ENCODE data around the gene PGBD4. TPM values are rescaled to one million over a fixed set of nuclear protein-coding genes. Genes with fewer than 3 reads are reported as not detected.

The PGBD4 gene
- total and polyA plus RNA-seq, 2 of the 13 experiments (the other 11 are each of a cell fraction or from before 2014, with no cell fraction given): 1.4 to 1.7 TPM

DNA sequence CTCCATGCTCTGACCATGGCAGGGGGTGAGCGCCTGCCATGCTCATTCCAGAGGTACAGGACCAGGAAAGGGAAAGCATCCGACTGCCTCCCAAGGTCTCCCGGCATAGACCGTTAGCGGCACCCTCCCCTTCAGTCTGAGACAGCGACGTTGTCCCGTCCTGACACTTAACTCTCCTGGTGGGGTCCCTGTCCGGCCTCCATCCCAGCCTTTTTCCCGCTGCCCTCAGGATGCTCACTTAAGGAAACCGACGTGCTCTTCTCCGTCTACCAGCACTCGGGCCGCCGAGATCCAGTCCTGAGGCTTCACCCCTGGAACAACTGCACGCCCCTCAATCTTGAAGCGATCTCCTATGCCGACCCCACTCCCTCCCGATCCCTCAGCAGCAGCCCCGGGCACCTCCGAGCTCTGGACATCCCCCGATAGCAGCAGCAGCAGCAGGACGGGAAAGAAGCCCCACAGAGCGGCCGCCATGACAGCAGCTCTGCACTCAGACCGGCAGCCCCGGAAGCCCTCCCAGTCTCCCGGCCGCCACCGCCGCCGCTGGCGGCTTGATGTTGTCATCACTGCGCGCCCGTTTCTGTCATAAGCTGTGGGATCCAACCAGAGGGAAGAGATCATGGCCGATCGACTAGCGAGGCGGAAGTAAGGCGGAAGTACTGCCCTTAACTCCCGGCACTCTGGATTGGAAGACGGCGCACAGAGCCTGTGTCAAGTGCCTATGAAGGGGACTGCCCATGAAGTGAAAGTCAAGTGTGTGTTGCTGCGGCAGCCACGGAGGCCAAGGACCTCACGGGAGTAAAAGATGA, at the start of gene PGBD4, which contains the start of gene EMC7 (continued):
- TF ChIP-seq, protein P1, sequence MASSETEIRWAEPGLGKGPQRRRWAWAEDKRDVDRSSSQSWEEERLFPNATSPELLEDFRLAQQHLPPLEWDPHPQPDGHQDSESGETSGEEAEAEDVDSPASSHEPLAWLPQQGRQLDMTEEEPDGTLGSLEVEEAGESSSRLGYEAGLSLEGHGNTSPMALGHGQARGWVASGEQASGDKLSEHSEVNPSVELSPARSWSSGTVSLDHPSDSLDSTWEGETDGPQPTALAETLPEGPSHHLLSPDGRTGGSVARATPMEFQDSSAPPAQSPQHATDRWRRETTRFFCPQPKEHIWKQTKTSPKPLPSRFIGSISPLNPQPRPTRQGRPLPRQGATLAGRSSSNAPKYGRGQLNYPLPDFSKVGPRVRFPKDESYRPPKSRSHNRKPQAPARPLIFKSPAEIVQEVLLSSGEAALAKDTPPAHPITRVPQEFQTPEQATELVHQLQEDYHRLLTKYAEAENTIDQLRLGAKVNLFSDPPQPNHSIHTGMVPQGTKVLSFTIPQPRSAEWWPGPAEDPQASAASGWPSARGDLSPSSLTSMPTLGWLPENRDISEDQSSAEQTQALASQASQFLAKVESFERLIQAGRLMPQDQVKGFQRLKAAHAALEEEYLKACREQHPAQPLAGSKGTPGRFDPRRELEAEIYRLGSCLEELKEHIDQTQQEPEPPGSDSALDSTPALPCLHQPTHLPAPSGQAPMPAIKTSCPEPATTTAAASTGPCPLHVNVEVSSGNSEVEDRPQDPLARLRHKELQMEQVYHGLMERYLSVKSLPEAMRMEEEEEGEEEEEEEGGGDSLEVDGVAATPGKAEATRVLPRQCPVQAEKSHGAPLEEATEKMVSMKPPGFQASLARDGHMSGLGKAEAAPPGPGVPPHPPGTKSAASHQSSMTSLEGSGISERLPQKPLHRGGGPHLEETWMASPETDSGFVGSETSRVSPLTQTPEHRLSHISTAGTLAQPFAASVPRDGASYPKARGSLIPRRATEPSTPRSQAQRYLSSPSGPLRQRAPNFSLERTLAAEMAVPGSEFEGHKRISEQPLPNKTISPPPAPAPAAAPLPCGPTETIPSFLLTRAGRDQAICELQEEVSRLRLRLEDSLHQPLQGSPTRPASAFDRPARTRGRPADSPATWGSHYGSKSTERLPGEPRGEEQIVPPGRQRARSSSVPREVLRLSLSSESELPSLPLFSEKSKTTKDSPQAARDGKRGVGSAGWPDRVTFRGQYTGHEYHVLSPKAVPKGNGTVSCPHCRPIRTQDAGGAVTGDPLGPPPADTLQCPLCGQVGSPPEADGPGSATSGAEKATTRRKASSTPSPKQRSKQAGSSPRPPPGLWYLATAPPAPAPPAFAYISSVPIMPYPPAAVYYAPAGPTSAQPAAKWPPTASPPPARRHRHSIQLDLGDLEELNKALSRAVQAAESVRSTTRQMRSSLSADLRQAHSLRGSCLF (CRISPR knock-in tag; IDR thresholded peaks at IDR 0.05; ENCODE audit: borderline replicate concordance): no peak
- TF ChIP-seq ZNF841 (CRISPR knock-in tag; IDR thresholded peaks at IDR 0.05; ENCODE audit: borderline replicate concordance) (no peak), CHD2 (IDR thresholded peaks at IDR 0.05; ENCODE audit: low read depth, low read length) (no peak), ZFP36L2 (CRISPR knock-in tag; IDR thresholded peaks at IDR 0.05) (no peak), TOE1 (CRISPR knock-in tag; IDR thresholded peaks at IDR 0.05) (peak; percentile 81; the same call in 1 of the 2 replicates), ZNF746 (CRISPR knock-in tag; IDR thresholded peaks at IDR 0.05) (no peak), SP4 (CRISPR knock-in tag; IDR thresholded peaks at IDR 0.05) (peak; percentile 49; the same call in 1 of the 2 replicates), ZNF563 (CRISPR knock-in tag; IDR thresholded peaks at IDR 0.05) (peak; percentile 76), FOSL2 (CRISPR knock-in tag; IDR thresholded peaks at IDR 0.05) (peak; percentile 36; the same call in 1 of the 2 replicates), SKI (IDR thresholded peaks at IDR 0.05; ENCODE audit: partially characterized antibody) (peak; percentile 74), NFRKB (IDR thresholded peaks at IDR 0.05) (peak; percentile 83), PLRG1 (conservative IDR thresholded peaks at IDR 0.05) (no peak), ZNF44 (CRISPR knock-in tag; IDR thresholded peaks at IDR 0.05) (peak; percentile 94), EP300 (IDR thresholded peaks at IDR 0.05; ENCODE audit: low read depth in 2 of 2, low read length in 2 of 2) (peak in 1 of 2 experiments; percentile 5; a peak in 1 of 4 replicates), EP300 (CRISPR knock-in tag; IDR thresholded peaks at IDR 0.05; ENCODE audit: borderline replicate concordance) (no peak), ZNF260 (CRISPR knock-in tag; IDR thresholded peaks at IDR 0.05; ENCODE audit: borderline replicate concordance, low read depth) (no peak), YEATS2 (CRISPR knock-in tag; IDR thresholded peaks at IDR 0.05; ENCODE audit: borderline replicate concordance) (peak; percentile 86), ZNF121 (CRISPR knock-in tag; IDR thresholded peaks at IDR 0.05) (no peak), SP1 (IDR thresholded peaks at IDR 0.05) (no peak), SP1 (CRISPR knock-in tag; IDR thresholded peaks at IDR 0.05) (peak; percentile 66), THAP11 (CRISPR knock-in tag; IDR thresholded peaks at IDR 0.05) (peak; percentile 95), ZNF33A (CRISPR knock-in tag; IDR thresholded peaks at IDR 0.05; ENCODE audit: borderline replicate concordance) (no peak), PPARG (CRISPR knock-in tag; conservative IDR thresholded peaks at IDR 0.05) (no peak)
- TF ChIP-seq, protein P2, sequence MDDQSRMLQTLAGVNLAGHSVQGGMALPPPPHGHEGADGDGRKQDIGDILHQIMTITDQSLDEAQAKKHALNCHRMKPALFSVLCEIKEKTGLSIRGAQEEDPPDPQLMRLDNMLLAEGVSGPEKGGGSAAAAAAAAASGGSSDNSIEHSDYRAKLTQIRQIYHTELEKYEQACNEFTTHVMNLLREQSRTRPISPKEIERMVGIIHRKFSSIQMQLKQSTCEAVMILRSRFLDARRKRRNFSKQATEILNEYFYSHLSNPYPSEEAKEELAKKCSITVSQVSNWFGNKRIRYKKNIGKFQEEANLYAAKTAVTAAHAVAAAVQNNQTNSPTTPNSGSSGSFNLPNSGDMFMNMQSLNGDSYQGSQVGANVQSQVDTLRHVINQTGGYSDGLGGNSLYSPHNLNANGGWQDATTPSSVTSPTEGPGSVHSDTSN (CRISPR knock-in tag; IDR thresholded peaks at IDR 0.05; ENCODE audit: borderline replicate concordance): no peak
- TF ChIP-seq, protein P3, sequence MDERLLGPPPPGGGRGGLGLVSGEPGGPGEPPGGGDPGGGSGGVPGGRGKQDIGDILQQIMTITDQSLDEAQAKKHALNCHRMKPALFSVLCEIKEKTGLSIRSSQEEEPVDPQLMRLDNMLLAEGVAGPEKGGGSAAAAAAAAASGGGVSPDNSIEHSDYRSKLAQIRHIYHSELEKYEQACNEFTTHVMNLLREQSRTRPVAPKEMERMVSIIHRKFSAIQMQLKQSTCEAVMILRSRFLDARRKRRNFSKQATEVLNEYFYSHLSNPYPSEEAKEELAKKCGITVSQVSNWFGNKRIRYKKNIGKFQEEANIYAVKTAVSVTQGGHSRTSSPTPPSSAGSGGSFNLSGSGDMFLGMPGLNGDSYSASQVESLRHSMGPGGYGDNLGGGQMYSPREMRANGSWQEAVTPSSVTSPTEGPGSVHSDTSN (CRISPR knock-in tag; IDR thresholded peaks at IDR 0.05): no peak

Measured in HepG2 (cell line).